ENCODE results near the gene DGUOK.
"Not testable (repeated sequence)": the region's sequence is repeated elsewhere in the genome, so short reads cannot be mapped to it uniquely, and the experiment has no call there.

The DGUOK gene

DNA sequence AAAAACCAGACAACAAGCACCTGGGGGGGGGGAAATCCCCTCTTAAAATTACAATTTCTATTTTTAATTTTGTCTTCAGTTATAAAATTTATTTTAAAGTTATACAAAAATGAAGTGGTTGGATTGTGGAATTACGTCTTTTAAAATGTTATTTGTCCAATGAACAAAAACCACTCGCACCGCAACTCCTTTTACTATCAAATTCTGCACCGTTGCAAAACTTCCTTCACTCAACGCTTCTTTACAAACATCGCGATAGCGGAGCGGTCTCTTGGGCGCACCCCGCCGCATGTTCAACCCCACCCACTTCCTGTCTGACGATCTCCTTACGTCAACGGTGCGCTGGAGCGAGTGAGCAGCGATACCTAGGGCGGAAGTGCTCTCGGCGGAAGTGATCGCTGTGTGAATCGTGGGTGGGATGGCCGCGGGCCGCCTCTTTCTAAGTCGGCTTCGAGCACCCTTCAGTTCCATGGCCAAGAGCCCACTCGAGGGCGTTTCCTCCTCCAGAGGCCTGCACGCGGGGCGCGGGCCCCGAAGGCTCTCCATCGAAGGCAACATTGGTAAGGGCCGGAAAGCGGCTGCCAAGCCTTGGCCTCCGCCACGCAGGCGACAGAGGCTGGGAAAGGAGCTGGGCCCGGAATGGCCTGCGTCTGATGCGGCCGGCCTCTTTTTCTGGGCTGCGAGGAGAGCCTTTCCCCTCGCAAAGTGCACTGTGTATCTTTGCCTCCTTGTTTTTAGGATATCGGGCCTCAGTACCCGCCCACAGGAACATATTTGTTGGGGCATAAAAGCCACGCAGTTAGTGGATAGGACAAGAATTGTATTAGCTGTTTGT is at the start of gene DGUOK:
Gene DGUOK (plus strand): TSS at position 388 of the 835 bp plus-strand sequence. CDS start 31 bp downstream, at position 419.
- Histone ChIP-seq H3K4me1 (ENCODE audit: control insufficient read depth, insufficient read depth, low read length, unreplicated experiment) (peaks cover 30% of the 10 kb centered on the region), H3K27ac (ENCODE audit: low read depth, low read length) (peak within 1 kb of the TSS; percentile 85), H3K27me3 (ENCODE audit: insufficient read depth, low read length) (no peaks in the 10 kb centered on the region), H3K36me3 (ENCODE audit: insufficient read depth, low read length) (no peaks in the 10 kb centered on the region), H3K79me2 (ENCODE audit: control insufficient read depth, insufficient read depth, low read length, unreplicated experiment) (peaks cover 46% of the 10 kb centered on the region), H3K4me3 (ENCODE audit: low read depth, low read length) (peak within 1 kb of the TSS; percentile 84), H2AFZ (ENCODE audit: low read length, unreplicated experiment) (peak within 1 kb of the TSS; percentile 60)

DNA sequence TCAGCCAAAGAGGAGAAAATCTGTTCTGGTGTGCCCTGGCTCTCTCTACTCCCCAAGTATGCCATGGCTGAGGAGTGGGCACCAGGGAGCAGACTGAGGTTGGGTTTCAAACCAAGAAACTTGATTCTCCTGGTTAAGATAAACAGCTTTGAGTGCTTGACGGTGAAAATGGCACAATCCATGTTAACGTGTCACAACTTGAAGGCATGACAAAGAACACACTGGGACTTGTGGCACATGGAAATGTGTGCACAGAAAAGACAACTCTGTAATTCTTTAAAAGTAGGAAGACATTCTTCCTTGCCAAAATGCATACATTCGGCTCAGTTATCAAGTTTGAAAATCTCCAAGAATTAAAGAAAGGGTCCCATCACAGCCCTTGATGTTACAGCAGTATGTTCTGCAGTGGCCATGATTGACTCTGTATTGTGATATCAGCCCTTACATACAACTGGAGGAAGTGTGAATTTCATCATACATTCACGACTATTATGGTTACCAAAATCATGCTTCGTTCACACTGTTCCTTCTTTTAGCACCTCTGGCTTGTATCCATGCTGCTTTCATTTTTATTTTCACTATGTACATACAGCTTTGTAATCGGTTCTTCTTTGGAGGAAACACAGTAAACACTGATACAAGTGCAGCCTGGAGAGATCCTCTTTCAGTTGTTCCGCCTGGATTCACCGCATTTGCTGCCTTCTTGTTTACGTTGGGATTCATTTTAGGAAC is 49.4 kb upstream of the DGUOK start:
- H3K79me2 ChIP-seq (ENCODE audit: control insufficient read depth, insufficient read depth, low read length, unreplicated experiment) = no peaks in the 10 kb centered on the region
- H3K4me1 ChIP-seq (ENCODE audit: control insufficient read depth, insufficient read depth, low read length, unreplicated experiment) = no peaks in the 10 kb centered on the region
- no peak overlapping the region for H3K4me3 ChIP-seq (ENCODE audit: low read depth, low read length)
- H3K36me3 ChIP-seq (ENCODE audit: insufficient read depth, low read length) = no peaks in the 10 kb centered on the region
- no peak overlapping the region for H2AFZ ChIP-seq (ENCODE audit: low read length, unreplicated experiment)
- H3K27ac ChIP-seq (ENCODE audit: low read depth, low read length) = no peak overlapping the region
- no peaks in the 10 kb centered on the region for H3K27me3 ChIP-seq (ENCODE audit: insufficient read depth, low read length)

DNA sequence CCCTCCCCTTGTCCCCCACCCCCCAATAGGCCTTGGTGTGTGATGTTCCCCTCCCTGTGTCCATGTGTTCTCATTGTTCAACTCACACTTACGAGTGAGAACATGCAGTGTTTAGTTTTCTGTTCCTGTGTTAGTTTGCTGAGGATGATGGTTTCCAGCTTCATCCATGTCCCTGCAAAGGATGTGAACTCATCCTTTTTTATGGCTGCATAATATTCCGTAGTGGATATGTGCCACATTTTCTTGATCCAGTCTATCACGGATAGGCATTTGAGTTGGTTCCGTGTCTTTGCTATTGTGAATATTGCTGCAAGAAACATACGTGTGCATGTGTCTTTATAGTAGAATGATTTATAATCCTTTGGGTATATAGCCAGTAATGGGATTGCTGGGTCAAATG is 48.7 kb upstream of the DGUOK start:
- H3K36me3 ChIP-seq (ENCODE audit: insufficient read depth, low read length); H3K27ac ChIP-seq (ENCODE audit: low read depth, low read length); H3K4me1 ChIP-seq (ENCODE audit: control insufficient read depth, insufficient read depth, low read length, unreplicated experiment); H2AFZ ChIP-seq (ENCODE audit: low read length, unreplicated experiment); H3K27me3 ChIP-seq (ENCODE audit: insufficient read depth, low read length); H3K79me2 ChIP-seq (ENCODE audit: control insufficient read depth, insufficient read depth, low read length, unreplicated experiment); H3K4me3 ChIP-seq (ENCODE audit: low read depth, low read length): not testable (repeated sequence)

DNA sequence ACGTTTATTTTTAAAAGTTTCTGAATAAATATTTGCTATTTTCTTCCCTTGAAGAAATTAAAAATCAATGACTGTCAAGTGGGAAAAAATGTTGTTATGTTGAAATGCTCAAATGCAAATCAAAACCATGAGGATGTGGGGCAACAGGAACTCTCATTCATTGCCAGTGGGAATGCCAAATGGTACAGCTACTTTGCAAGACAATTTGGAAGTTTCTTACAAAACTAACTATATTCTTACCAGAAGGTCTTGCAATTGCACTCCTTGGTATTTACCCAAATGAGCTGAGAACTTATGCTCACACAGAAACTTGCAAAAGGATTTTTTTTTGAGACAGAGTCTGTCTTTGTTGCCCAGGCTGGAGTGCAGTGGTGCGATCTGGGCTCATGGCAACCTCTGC is 41.3 kb upstream of the DGUOK start:
- no peak overlapping the region for H2AFZ ChIP-seq (ENCODE audit: low read length, unreplicated experiment)
- H3K4me1 ChIP-seq (ENCODE audit: control insufficient read depth, insufficient read depth, low read length, unreplicated experiment) = no peaks in the 10 kb centered on the region
- no peak overlapping the region for H3K4me3 ChIP-seq (ENCODE audit: low read depth, low read length)
- no peaks in the 10 kb centered on the region for H3K36me3 ChIP-seq (ENCODE audit: insufficient read depth, low read length)
- H3K79me2 ChIP-seq (ENCODE audit: control insufficient read depth, insufficient read depth, low read length, unreplicated experiment) = no peaks in the 10 kb centered on the region
- H3K27me3 ChIP-seq (ENCODE audit: insufficient read depth, low read length) = no peaks in the 10 kb centered on the region
- H3K27ac ChIP-seq (ENCODE audit: low read depth, low read length) = no peak overlapping the region

DNA sequence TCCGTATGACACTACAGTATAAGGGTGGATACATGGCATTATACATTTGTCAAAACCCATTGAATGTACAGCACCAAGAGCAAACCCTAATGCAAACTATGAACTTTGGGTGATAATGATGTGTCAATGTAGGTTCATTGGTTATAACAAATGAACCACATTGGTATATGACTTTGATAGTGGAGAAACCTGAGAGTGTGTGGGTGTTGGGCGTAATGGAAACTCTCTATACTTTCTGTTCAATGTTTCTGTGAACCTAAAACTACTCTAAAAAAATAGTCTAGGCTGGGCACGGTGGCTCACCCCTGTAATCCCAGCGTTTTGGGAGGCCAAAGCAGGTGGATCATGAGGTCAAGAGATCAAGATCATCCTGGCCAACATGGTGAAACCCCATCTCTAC is 40.3 kb upstream of the DGUOK start:
- Histone ChIP-seq H3K36me3 (ENCODE audit: insufficient read depth, low read length) (no peaks in the 10 kb centered on the region), H3K27me3 (ENCODE audit: insufficient read depth, low read length) (no peaks in the 10 kb centered on the region), H3K27ac (ENCODE audit: low read depth, low read length) (no peak overlapping the region), H2AFZ (ENCODE audit: low read length, unreplicated experiment) (no peak overlapping the region), H3K4me3 (ENCODE audit: low read depth, low read length) (no peak overlapping the region), H3K4me1 (ENCODE audit: control insufficient read depth, insufficient read depth, low read length, unreplicated experiment) (no peaks in the 10 kb centered on the region), H3K79me2 (ENCODE audit: control insufficient read depth, insufficient read depth, low read length, unreplicated experiment) (no peaks in the 10 kb centered on the region)

DNA sequence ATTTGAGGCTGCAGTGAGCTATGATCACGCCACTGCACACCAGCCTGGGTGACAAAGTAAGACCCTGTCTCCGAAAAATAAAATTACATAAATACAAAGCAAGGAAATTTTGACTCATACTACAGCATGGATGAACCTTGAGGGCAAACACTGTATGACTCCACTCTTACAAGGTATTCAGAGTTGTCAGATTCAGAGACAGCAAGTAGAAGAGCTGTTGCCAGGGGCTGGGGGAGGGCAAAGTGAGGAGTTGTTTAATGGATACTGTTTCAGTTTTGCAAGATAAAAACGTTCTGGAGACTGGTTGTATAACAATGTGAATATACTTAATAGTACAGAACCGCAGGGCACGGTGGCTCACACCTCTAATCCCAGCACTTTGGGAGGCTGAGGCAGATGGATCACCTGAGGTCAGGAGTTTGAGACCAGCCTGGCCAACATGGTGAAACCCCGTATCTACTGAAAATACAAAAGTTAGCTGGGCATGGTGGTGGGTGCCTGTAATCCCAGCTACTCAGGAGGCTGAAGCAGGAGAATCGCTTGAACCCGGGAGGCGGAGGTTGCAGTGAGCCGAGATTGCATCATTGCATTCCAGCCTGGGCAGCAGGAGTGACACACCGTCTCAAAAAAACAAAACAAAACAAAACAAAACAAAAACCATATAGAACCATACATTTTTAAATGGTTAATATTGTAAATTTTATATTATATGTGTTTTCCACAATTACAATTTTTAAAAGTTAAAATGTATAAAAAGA is 38.9 kb upstream of the DGUOK start:
- H3K79me2 ChIP-seq (ENCODE audit: control insufficient read depth, insufficient read depth, low read length, unreplicated experiment); H3K4me3 ChIP-seq (ENCODE audit: low read depth, low read length); H3K36me3 ChIP-seq (ENCODE audit: insufficient read depth, low read length); H3K27me3 ChIP-seq (ENCODE audit: insufficient read depth, low read length); H3K4me1 ChIP-seq (ENCODE audit: control insufficient read depth, insufficient read depth, low read length, unreplicated experiment); H3K27ac ChIP-seq (ENCODE audit: low read depth, low read length); H2AFZ ChIP-seq (ENCODE audit: low read length, unreplicated experiment): not testable (repeated sequence)

DNA sequence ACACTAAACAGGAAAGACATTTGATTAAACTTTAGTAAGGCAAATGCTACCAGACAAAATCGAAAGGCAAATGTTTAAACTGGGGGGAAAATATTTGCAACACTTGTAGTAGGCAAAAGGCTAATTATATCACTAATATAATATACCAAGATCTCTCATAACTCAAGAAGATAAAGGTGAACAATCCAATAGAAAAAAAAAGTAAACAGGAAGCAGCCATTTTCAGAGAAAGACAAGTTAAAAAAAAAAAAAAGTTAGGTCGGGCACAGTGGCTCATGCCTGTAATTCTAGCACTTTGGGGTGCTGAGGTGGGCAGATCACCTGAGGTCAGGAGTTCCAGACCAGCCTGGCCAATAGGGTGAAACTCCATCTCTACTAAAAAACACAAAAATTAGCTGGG is 38.3 kb upstream of the DGUOK start:
- Histone ChIP-seq H3K4me3 (ENCODE audit: low read depth, low read length) (no peak overlapping the region), H3K4me1 (ENCODE audit: control insufficient read depth, insufficient read depth, low read length, unreplicated experiment) (no peaks in the 10 kb centered on the region), H2AFZ (ENCODE audit: low read length, unreplicated experiment) (peak overlapping the region; percentile 83), H3K36me3 (ENCODE audit: insufficient read depth, low read length) (no peaks in the 10 kb centered on the region), H3K79me2 (ENCODE audit: control insufficient read depth, insufficient read depth, low read length, unreplicated experiment) (no peaks in the 10 kb centered on the region), H3K27ac (ENCODE audit: low read depth, low read length) (no peak overlapping the region), H3K27me3 (ENCODE audit: insufficient read depth, low read length) (no peaks in the 10 kb centered on the region)

DNA sequence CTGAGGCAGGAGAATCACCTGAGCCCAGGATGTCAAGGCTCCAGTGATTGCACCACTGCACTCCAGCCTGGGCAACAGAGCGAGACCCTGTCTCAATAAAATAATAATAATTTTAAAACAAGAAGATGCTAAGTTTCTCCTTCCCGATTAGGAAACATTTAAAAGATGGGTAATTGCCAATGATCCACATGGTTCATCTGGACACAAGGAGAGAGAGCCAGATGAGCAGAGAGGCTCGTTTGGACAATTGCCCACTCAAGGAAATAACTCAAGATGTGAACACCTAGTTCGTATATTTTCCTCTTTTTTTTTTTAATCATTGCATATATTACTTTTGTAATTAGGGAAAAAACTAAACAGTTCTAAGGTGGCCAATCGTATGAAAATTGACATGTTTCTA is 37.5 kb upstream of the DGUOK start:
- no peaks in the 10 kb centered on the region for H3K4me1 ChIP-seq (ENCODE audit: control insufficient read depth, insufficient read depth, low read length, unreplicated experiment)
- no peaks in the 10 kb centered on the region for H3K79me2 ChIP-seq (ENCODE audit: control insufficient read depth, insufficient read depth, low read length, unreplicated experiment)
- H2AFZ ChIP-seq (ENCODE audit: low read length, unreplicated experiment) = no peak overlapping the region
- no peaks in the 10 kb centered on the region for H3K36me3 ChIP-seq (ENCODE audit: insufficient read depth, low read length)
- H3K4me3 ChIP-seq (ENCODE audit: low read depth, low read length) = no peak overlapping the region
- H3K27ac ChIP-seq (ENCODE audit: low read depth, low read length) = no peak overlapping the region
- H3K27me3 ChIP-seq (ENCODE audit: insufficient read depth, low read length) = no peaks in the 10 kb centered on the region

DNA sequence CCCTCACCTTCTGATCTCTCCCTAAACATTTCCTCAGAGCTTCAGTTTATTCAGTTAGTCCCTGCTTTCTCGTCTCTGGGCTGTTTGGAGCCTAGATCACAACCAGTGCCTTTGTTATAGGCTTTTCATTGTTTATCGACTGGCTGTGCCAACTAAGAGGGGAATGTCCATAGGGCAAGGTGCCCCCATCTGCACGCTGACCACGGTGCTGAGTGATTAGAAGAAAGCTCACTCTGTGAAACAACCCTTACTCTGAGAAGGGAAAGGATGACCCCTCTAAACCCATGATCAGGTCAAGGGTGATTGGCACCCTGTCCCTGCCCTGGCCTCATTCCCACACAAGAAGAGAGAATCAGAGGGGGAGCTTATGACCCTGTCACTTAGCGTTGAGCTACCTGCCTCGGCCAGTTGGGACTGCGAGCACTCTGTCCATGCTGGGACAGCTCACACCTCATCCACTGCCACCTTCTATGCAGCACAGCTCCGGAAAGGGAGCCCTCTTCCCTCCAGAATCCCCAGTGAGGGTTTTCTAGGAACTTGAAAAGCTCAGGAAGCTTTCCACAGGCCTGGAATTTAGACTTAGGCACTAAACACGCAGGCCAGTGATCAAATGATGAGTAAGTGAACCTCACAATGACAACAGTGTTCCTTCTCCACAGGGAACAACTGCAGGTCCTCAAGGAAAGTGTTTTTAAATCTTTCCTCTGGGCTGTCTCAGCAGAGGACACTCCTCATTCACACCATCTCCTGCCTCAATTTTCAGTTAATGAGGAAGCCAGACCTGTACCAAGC is 36.2 kb upstream of the DGUOK start:
- no peaks in the 10 kb centered on the region for H3K4me1 ChIP-seq (ENCODE audit: control insufficient read depth, insufficient read depth, low read length, unreplicated experiment)
- H3K36me3 ChIP-seq (ENCODE audit: insufficient read depth, low read length) = no peaks in the 10 kb centered on the region
- no peaks in the 10 kb centered on the region for H3K27me3 ChIP-seq (ENCODE audit: insufficient read depth, low read length)
- no peaks in the 10 kb centered on the region for H3K79me2 ChIP-seq (ENCODE audit: control insufficient read depth, insufficient read depth, low read length, unreplicated experiment)
- H2AFZ ChIP-seq (ENCODE audit: low read length, unreplicated experiment) = no peak overlapping the region
- no peak overlapping the region for H3K27ac ChIP-seq (ENCODE audit: low read depth, low read length)
- H3K4me3 ChIP-seq (ENCODE audit: low read depth, low read length) = no peak overlapping the region

DNA sequence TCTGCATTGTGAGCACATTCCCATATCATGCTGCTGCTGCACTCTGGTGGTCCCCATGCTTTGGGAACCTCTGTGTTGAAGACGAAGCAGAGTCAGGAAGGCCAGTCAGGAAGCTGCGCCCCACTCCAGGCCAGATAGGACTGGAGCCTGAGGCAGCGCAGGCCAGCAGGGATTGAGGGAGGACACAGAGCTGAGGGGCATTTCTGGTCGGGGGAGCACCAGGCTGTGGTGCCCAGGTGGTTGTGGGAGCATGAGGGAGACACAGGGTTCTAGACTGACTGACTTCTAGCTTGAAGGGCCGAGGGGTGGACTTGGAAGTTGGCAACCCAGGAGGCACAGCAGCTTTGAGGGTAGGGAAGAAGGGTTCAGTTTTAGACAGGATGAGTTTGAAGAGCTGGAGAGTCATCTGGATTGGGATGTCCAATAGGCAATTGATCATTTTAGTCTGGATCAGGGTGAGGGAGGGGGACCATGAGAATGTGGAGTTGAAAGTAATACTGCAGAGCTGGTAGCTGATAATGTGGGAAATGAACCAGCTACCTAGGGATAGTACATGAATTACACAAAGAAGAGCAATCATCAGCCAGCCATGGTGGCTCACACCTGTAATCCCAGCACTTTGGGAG is 35.3 kb upstream of the DGUOK start:
- no peak overlapping the region for H2AFZ ChIP-seq (ENCODE audit: low read length, unreplicated experiment)

More for the DNA sequence above, 35.3 kb upstream of the DGUOK start:
- no peak overlapping the region for H3K27ac ChIP-seq (ENCODE audit: low read depth, low read length)
- no peaks in the 10 kb centered on the region for H3K79me2 ChIP-seq (ENCODE audit: control insufficient read depth, insufficient read depth, low read length, unreplicated experiment)
- no peak overlapping the region for H3K4me3 ChIP-seq (ENCODE audit: low read depth, low read length)
- no peaks in the 10 kb centered on the region for H3K36me3 ChIP-seq (ENCODE audit: insufficient read depth, low read length)
- peaks cover 1% of the 10 kb centered on the region for H3K4me1 ChIP-seq (ENCODE audit: control insufficient read depth, insufficient read depth, low read length, unreplicated experiment)
- H3K27me3 ChIP-seq (ENCODE audit: insufficient read depth, low read length) = no peaks in the 10 kb centered on the region

Measured in ACC112 (cell line).